K562 (cell line): ENCODE results near the gene PTH2. TPM values are rescaled to one million over a fixed set of nuclear protein-coding genes. Genes with fewer than 3 reads are reported as not detected.
A peak's percentile ranks its signal among the peaks of the same experiment; 100 is the strongest.

ENCODE experiments used
- ATAC-seq: fragments of 200-7000 bp; cut with Tn5 transposase; 3 replicates; pipeline ENCODE4 v1.9.1; 2020; ENCODE audit warnings: moderate library complexity
- BruUV-seq: library from RNA; stranded (reverse); fragments of 400-500 nt; replicated peaks from 2 replicates; lab custom pipeline; 2021; lab: Mats Ljungman, UMichigan
- CTCF ChIA-PET: fragments of 300-600 bp; formaldehyde crosslinking; extraction: SDS; loops from one replicate; lab custom pipeline; 2021; ENCODE audit warnings: low intra/inter-chr PET ratio; lab: Yijun Ruan, JAX
- POLR2A ChIA-PET: fragments of 300-600, 350-650 bp; sonication (Branson Sonifier 250); formaldehyde crosslinking; extraction: SDS; loops from one replicate; lab custom pipeline; 2021; ENCODE audit warnings: antibody characterized with exemption, inconsistent platforms; lab: Yijun Ruan, JAX
- DNase-seq, 4 experiments: peaks; one replicate each; pipeline versions ENCODE4 v3.0.0 to v3.0.0-alpha.2; 2011 to 2018; ENCODE audit warnings: low spot score in 3 of 4, mixed read lengths in 3 of 4; ENCODE audit errors: extremely low read depth in 1 of 4
- FAIRE-seq: peaks from 2 replicates; lab custom pipeline; 2011; peaks lifted over from hg19 to GRCh38; lab: Jason Lieb, UNC
- H2AFZ ChIP-seq: 2 replicates; pipeline ENCODE4 v1.6.0; 2011; ENCODE audit warnings: low read depth, low read length, control low read depth, inconsistent platforms
- H3K27ac ChIP-seq: fragments of 200-600 bp; 3 replicates; pipeline ENCODE4 v1.8.0; 2011; ENCODE audit warnings: low read depth, mild to moderate bottlenecking, control low read depth, inconsistent platforms, low read length, moderate library complexity, mixed read lengths; ENCODE audit errors: extremely low read depth
- H3K27me3 ChIP-seq, 2 experiments: fragments of 300-600 bp in 1 of 2; 2 replicates in 1 of 2; 3 replicates in 1 of 2; pipeline versions ENCODE4 v1.6.0 to v1.8.0; 2011; ENCODE audit warnings: inconsistent platforms in 2 of 2, low read length in 2 of 2, mild to moderate bottlenecking in 1 of 2, mixed read lengths in 1 of 2, moderate library complexity in 1 of 2; ENCODE audit not compliant: control insufficient read depth in 2 of 2, insufficient read depth in 2 of 2
- H3K36me3 ChIP-seq: fragments of 300-600 bp; 3 replicates; pipeline ENCODE4 v1.8.0; 2011; ENCODE audit warnings: mild to moderate bottlenecking, low read length, inconsistent platforms; ENCODE audit not compliant: control insufficient read depth, insufficient read depth
- H3K4me1 ChIP-seq, 2 experiments: fragments of 200-600 bp in 1 of 2; replicated peaks in 1 of 2; 2 replicates in 1 of 2; 3 replicates in 1 of 2; pipeline versions ENCODE4 v1.5.1 to v1.8.0; 2011; ENCODE audit warnings: inconsistent platforms in 2 of 2, low read length in 2 of 2, mild to moderate bottlenecking in 1 of 2, mixed read lengths in 1 of 2, moderate library complexity in 1 of 2; ENCODE audit not compliant: control insufficient read depth in 2 of 2, insufficient read depth in 2 of 2
- H3K4me2 ChIP-seq: 2 replicates; pipeline ENCODE4 v1.6.1; 2011; ENCODE audit warnings: low read length, control low read depth, inconsistent platforms, mixed read lengths; ENCODE audit not compliant: insufficient read depth
- H3K4me3 ChIP-seq: fragments of 200-600 bp; sonication (generic), shearing (Covaris generic); 2 replicates; pipeline ENCODE4 v1.5.1; 2016; ENCODE audit warnings: control low read depth, inconsistent platforms
- H3K79me2 ChIP-seq: fragments of 200-600 bp; 3 replicates; pipeline ENCODE4 v1.8.0; 2011; ENCODE audit warnings: low read length, inconsistent platforms; ENCODE audit not compliant: control insufficient read depth, insufficient read depth
- H3K9ac ChIP-seq, 2 experiments: 2 replicates each; pipeline versions ENCODE4 v1.6.0 to v1.6.1; 2011; ENCODE audit warnings: low read depth in 2 of 2, low read length in 2 of 2, control low read depth in 1 of 2, inconsistent platforms in 1 of 2, mild to moderate bottlenecking in 1 of 2, mixed read lengths in 1 of 2; ENCODE audit not compliant: insufficient read depth in 1 of 2
- H3K9me1 ChIP-seq: one replicate; pipeline ENCODE4 v1.6.0; 2011; ENCODE audit warnings: inconsistent platforms, mild to moderate bottlenecking, low read length, moderate library complexity; ENCODE audit not compliant: control insufficient read depth, insufficient read depth
- H3K9me3 ChIP-seq: replicated peaks from 2 replicates; pipeline ENCODE4 v1.5.1; 2011; ENCODE audit warnings: low read depth, low read length, inconsistent platforms; ENCODE audit not compliant: control insufficient read depth, insufficient read depth
- H4K20me1 ChIP-seq: replicated peaks from 2 replicates; pipeline ENCODE4 v1.6.1; 2011; ENCODE audit warnings: low read length, inconsistent platforms, mixed read lengths; ENCODE audit not compliant: control insufficient read depth, insufficient read depth
- HIVEP1 ChIP-seq: fragments of 250-450 bp; sonication (Bioruptor Pico); IDR thresholded peaks from 2 replicates; pipeline ENCODE4 v1.4.0; 2020; ENCODE audit warnings: mild to moderate bottlenecking
- KAT7 ChIP-seq: sonication (generic); formaldehyde crosslinking; IDR thresholded peaks from 2 replicates; pipeline ENCODE4 v1.8.0; 2022; ENCODE audit warnings: missing genetic modification reagents, mild to moderate bottlenecking, borderline replicate concordance
- PHB ChIP-seq: fragments of 250-450 bp; sonication (Bioruptor Pico); IDR thresholded peaks from 2 replicates; pipeline ENCODE4 v1.5.0; 2021
- RAD21 ChIP-seq, 2 experiments: fragments of 250-450 bp in 1 of 2; fragments of 450-650 bp in 1 of 2; sonication (Bioruptor Pico) in 1 of 2; formaldehyde crosslinking in 1 of 2; IDR thresholded peaks in 1 of 2; conservative IDR thresholded peaks in 1 of 2; 2 replicates each; pipeline versions ENCODE4 v1.4.0 to v1.8.0; 2020 to 2022; ENCODE audit warnings: mild to moderate bottlenecking in 2 of 2, moderate library complexity in 1 of 2
- WGBS: fragments of 100-300 bp; shearing (Covaris generic); methylation state at CpG from one replicate; pipeline ENCODE4 v1.1.6; 2016; ENCODE audit warnings: low coverage, mixed read lengths; ENCODE audit not compliant: insufficient coverage; ENCODE audit errors: missing lambda C conversion rate; 5-methylcytosine and 5-hydroxymethylcytosine counted together
- in situ Hi-C: fragments of 300-500 bp; cut with MboI; formaldehyde crosslinking; loops from 4 replicates; pipeline ENCODE4 v1.15.0; 2018; ENCODE audit warnings: inconsistent platforms, mixed read lengths
- intact Hi-C: fragments of 100-400 bp; cut with micrococcal nuclease; formaldehyde crosslinking; loops from 2 replicates; pipeline ENCODE4 v1.14.2; 2022
- polyA plus RNA-seq, 8 experiments: library from polyadenylated mRNA; depleted of rRNA in 4 of 8; stranded (reverse) in 5 of 8; unstranded in 3 of 8; fragments of >200 nt; fragmentation: Nextera tagmentation in 2 of 8; fragmentation: Illumina TruSeq in 1 of 8; extraction: Ambion mirVana in 2 of 8; extraction: Trizol in 1 of 8; gene quantifications; 2 replicates each; pipeline versions ENCODE4 v1.2.1 to v1.2.3, GENCODE V29; 2011 to 2014; ENCODE audit warnings: inconsistent platforms in 1 of 8, missing spikeins in 1 of 8
- total RNA-seq, 7 experiments: library from RNA; depleted of rRNA in 6 of 7; stranded (reverse); fragments of >200 nt in 6 of 7; fragmentation: Illumina TruSeq in 2 of 7; extraction: Trizol in 2 of 7; gene quantifications; 2 replicates each; pipeline versions ENCODE4 v1.2.1 to v1.2.3, GENCODE V29; 2011 to 2021; ENCODE audit warnings: low replicate concordance in 1 of 7
- TF ChIP-seq, protein P1 (sequence below): sonication (generic); formaldehyde crosslinking; IDR thresholded peaks from 2 replicates; pipeline ENCODE4 v1.8.1; 2022; ENCODE audit warnings: missing genetic modification reagents
- TF ChIP-seq, protein P2 (sequence below), 2 experiments: fragments of 450-650 bp; conservative IDR thresholded peaks; 2 replicates each; pipeline ENCODE4 v1.6.1; 2017; ENCODE audit warnings: mild to moderate bottlenecking in 2 of 2, moderate library complexity in 2 of 2
- TF ChIP-seq, protein P3 (sequence below): fragments of 250-450 bp; sonication (Bioruptor Pico); IDR thresholded peaks from 2 replicates; pipeline ENCODE4 v1.8.0; 2021; ENCODE audit warnings: moderate library complexity, mild to moderate bottlenecking, inconsistent platforms
- TF ChIP-seq, protein P4 (sequence below), 3 experiments: fragments of 200-800 bp in 1 of 3; sonication (Bioruptor generic) in 1 of 3; sonication (generic) in 1 of 3; formaldehyde crosslinking in 1 of 3; IDR thresholded peaks; 2 replicates each; pipeline versions ENCODE4 v1.6.1 to v1.8.0; 2016 to 2022; ENCODE audit warnings: mild to moderate bottlenecking in 2 of 3, missing compliant biosample characterization in 2 of 3, missing genetic modification characterization in 2 of 3, missing genetic modification reagents in 1 of 3

The PTH2 gene
- total and polyA plus RNA-seq, 9 of the 15 experiments (the other 6 are each of a cell fraction or from before 2014, with no cell fraction given) = 1.3 TPM; not detected in 8

DNA sequence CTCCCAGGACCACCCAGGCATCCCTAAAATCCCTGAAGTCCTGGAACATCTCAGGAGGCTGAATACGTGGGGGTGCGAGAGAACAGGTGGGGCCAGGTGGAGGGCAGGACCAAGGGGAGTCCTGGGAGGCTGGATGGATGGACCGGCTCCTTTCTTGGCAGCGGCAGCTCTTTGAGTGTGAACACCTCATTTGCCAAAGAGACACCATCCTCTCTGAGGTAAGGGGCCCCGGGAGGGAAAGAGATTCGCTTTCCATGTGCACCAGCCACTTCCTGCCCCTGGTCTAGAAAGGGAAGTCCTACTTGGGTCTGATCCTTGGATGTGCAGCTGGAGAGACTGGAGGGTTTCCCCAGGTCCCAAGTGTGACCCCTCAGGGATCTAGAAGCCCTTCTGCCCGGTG, 16.2 kb downstream of the PTH2 start:
- no peaks in the 10 kb centered on the region for H4K20me1 ChIP-seq
- DNase-seq (no peak), FAIRE-seq (no peak), ATAC-seq (no peak)
- TF ChIP-seq, protein P1, sequence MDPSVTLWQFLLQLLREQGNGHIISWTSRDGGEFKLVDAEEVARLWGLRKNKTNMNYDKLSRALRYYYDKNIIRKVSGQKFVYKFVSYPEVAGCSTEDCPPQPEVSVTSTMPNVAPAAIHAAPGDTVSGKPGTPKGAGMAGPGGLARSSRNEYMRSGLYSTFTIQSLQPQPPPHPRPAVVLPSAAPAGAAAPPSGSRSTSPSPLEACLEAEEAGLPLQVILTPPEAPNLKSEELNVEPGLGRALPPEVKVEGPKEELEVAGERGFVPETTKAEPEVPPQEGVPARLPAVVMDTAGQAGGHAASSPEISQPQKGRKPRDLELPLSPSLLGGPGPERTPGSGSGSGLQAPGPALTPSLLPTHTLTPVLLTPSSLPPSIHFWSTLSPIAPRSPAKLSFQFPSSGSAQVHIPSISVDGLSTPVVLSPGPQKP (CRISPR knock-in tag) = no peak
- TF ChIP-seq KAT7 = no peak
- TF ChIP-seq, protein P2, sequence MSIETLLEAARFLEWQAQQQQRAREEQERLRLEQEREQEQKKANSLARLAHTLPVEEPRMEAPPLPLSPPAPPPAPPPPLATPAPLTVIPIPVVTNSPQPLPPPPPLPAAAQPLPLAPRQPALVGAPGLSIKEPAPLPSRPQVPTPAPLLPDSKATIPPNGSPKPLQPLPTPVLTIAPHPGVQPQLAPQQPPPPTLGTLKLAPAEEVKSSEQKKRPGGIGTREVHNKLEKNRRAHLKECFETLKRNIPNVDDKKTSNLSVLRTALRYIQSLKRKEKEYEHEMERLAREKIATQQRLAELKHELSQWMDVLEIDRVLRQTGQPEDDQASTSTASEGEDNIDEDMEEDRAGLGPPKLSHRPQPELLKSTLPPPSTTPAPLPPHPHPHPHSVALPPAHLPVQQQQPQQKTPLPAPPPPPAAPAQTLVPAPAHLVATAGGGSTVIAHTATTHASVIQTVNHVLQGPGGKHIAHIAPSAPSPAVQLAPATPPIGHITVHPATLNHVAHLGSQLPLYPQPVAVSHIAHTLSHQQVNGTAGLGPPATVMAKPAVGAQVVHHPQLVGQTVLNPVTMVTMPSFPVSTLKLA (conservative IDR thresholded peaks at IDR 0.05) = no peak
- no peak for TF ChIP-seq PHB (CRISPR knock-in tag)
- no peak for TF ChIP-seq HIVEP1 (CRISPR knock-in tag)
- no peak for TF ChIP-seq RAD21 (CRISPR knock-in tag; conservative IDR thresholded peaks at IDR 0.05 in 1 of 2, IDR thresholded peaks at IDR 0.05 in 1 of 2)
- TF ChIP-seq, protein P3, sequence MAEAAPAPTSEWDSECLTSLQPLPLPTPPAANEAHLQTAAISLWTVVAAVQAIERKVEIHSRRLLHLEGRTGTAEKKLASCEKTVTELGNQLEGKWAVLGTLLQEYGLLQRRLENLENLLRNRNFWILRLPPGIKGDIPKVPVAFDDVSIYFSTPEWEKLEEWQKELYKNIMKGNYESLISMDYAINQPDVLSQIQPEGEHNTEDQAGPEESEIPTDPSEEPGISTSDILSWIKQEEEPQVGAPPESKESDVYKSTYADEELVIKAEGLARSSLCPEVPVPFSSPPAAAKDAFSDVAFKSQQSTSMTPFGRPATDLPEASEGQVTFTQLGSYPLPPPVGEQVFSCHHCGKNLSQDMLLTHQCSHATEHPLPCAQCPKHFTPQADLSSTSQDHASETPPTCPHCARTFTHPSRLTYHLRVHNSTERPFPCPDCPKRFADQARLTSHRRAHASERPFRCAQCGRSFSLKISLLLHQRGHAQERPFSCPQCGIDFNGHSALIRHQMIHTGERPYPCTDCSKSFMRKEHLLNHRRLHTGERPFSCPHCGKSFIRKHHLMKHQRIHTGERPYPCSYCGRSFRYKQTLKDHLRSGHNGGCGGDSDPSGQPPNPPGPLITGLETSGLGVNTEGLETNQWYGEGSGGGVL (CRISPR knock-in tag) = no peak
- TF ChIP-seq, protein P4, sequence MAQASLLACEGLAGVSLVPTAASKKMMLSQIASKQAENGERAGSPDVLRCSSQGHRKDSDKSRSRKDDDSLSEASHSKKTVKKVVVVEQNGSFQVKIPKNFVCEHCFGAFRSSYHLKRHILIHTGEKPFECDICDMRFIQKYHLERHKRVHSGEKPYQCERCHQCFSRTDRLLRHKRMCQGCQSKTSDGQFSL (CRISPR knock-in tag; IDR thresholded peaks at IDR 0.05) = peak; percentile 63; the same call in 1 of the 2 replicates
- TF ChIP-seq, protein P4 (tag; IDR thresholded peaks at IDR 0.05) = no peak
- no peak overlapping the region for H2AFZ ChIP-seq
- no peak overlapping the region for H3K4me2 ChIP-seq
- in situ Hi-C loops (no loop called here), intact Hi-C loops (no loop called here)
- no peak overlapping the region for H3K9ac ChIP-seq
- BruUV-seq = no TSS peak
- H3K4me1 ChIP-seq = peaks cover 31 to 35% of the 10 kb centered on the region in 2 experiments
- H3K4me3 ChIP-seq = no peak overlapping the region
- H3K79me2 ChIP-seq = no peaks in the 10 kb centered on the region
- H3K9me3 ChIP-seq = no peaks in the 10 kb centered on the region
- ChIA-PET POLR2A (interaction anchor here (0.8 to 1.6 kb wide), 3 partner anchors 9 to 23 kb away, joined by 3 to 8 read pairs (median 4); no protein-coding TSS in a partner anchor), CTCF (no interaction called here)
- no peaks in the 10 kb centered on the region for H3K27me3 ChIP-seq
- 81% methylated on average over 6 of the region's 7 CpGs for WGBS
- H3K36me3 ChIP-seq = no peaks in the 10 kb centered on the region
- no peaks in the 10 kb centered on the region for H3K9me1 ChIP-seq
- H3K27ac ChIP-seq = no peak overlapping the region
